G401 (cell line): ENCODE data around the gene BAIAP2L1. TPM values are rescaled to one million over a fixed set of nuclear protein-coding genes. Genes with fewer than 3 reads are reported as not detected.
"Not testable (repeated sequence)": the region's sequence is repeated elsewhere in the genome, so short reads cannot be mapped to it uniquely, and the experiment has no call there.

Experiments
- DNase-seq: peaks from one replicate; pipeline ENCODE4 v3.0.0-alpha.2; 2015; ENCODE audit warnings: low spot score
- in situ Hi-C: cut with HindIII; loops from 2 replicates; pipeline ENCODE4 v1.10.0; 2016; ENCODE audit warnings: low sequenced_read_pairs, mixed read lengths
- total RNA-seq: library from RNA; depleted of rRNA; stranded (reverse); fragments of >200 nt; shearing (Covaris generic); gene quantifications from 2 replicates; pipeline ENCODE4 v1.2.3, GENCODE V29; 2014; rRNA removed

BAIAP2L1 gene, protein sequence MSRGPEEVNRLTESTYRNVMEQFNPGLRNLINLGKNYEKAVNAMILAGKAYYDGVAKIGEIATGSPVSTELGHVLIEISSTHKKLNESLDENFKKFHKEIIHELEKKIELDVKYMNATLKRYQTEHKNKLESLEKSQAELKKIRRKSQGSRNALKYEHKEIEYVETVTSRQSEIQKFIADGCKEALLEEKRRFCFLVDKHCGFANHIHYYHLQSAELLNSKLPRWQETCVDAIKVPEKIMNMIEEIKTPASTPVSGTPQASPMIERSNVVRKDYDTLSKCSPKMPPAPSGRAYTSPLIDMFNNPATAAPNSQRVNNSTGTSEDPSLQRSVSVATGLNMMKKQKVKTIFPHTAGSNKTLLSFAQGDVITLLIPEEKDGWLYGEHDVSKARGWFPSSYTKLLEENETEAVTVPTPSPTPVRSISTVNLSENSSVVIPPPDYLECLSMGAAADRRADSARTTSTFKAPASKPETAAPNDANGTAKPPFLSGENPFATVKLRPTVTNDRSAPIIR
- 18.8 and 23.3 TPM in 2 replicates for total RNA-seq

DNA sequence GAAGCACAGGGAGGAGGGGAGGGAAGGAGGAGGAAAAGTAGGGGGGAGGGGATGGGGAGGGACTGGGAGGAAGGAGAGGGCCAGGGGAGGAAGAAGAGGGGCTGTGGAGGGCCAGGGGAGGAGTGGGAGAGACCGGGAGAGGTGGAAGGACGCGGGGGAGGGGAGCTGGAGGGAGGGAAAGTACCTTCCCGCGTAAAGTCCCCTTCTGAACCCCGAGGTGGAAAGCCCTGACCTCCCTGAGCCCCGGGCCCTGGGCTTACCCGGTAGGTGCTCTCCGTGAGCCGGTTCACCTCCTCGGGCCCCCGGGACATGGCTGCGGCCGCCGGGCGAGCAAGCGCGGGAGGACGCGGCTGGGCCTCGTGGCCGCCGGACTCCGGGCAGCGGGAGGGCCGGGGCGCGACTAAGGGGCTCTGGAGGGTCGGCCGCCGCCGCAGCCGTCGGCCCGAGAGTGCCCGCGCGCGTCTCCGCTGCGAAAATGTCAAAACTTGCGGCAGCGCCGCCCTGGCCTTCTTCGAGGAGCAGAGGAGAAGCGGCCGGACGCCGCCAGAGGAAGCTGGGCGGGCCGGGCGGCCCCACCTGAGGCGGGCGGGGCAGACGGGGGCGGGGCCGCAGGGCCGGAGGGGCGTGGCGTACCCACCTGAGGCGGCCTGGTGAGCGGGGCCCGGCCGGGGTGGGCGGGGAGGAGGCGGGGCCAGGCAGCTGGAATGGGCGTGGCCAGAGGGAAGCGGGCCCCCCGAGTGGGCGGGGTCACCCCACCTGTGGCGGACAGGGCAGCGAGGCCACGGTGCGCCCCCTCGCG is at the start of gene BAIAP2L1:
Gene BAIAP2L1, minus strand, starts transcription at position 549 of the 799 bp plus-strand sequence. Its CDS starts 238 bp downstream, at position 311.
- in situ Hi-C loops: loop anchor here (5.0 kb wide), 1 partner anchor 108 kb away; no protein-coding TSS in a partner anchor
- peak; percentile 40 for DNase-seq

DNA sequence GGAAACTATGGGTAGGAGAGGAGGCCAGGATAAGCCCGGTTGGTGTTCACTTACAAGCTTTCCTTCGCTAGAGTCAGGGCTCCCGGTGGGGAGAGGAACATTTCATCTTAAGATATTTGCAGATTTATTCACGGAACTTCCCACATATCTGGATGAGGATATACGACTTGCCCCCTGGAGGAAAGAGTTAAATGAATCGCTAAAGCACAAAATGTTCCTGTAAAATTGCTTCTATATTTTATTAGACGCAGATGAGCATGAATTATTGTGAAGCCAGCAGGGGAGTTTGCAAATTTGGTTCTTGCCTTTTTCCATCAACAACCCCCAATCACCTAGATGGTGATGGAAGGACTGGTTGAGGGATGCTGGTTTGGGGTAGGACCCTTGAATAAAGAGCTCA is 47.9 kb upstream of the BAIAP2L1 start:
- in situ Hi-C loops: no loop called here
- DNase-seq: no peak

DNA sequence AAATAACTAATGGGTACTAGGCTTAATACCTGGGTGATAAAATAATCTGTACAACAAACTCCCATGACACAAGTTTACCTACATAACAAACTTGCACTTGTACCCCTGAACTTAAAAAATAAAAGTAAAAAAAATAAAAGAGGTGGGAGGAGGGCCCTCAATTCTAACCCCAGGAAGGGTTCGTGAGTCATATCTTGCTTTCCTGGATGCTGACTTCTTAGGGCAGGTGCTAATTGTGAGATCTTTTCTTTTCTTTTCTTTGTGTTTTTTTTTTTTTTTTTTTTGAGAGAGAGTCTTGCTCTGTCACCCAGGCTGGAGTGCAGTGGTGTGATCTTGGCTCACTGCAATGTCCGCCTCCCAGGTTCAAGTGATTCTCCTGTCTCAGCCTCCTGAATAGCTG is 40.1 kb upstream of the BAIAP2L1 start:
- in situ Hi-C loops, DNase-seq: not testable (repeated sequence)

DNA sequence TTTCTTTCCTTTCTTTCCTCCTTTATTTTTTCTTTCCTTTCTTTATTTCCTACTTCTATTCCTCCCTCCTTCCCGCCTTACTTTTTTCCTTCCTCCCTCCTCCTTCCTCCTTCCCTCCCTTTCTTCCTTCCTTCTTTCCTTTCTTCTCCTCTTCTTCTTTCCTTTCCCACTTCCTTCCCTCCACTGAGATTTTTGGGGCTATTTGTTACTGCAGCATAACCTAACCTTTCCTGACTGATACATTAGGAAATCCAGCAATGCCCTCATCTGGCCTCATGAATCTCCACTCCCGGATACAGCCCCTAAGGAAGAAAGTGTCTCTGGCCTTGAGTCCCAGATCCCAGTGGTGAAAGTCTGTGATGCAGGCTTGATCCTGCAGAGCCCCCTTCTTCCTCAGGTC is 38.6 kb upstream of the BAIAP2L1 start:
- no peak for DNase-seq
- in situ Hi-C loops: no loop called here

DNA sequence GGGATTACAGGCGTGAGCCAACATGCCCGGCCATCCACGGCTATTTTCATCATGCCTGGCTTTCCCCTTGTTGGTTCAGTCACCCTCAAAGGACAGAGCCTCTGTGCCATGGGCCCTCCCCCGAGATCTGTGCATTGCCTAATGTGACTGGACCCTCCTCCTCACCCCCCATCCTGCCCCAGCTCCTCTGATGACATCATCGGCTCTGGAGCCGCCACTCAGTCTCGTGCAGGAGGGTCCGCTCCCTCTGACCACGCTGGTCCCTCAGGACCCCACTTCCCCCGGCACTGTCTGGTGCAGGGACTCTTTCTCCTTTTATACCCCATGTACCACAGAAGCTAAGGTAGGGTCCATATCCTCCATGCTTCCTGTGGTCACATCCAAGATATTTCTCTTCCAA is 33.2 kb upstream of the BAIAP2L1 start:
- in situ Hi-C loops: no loop called here
- DNase-seq: no peak

DNA sequence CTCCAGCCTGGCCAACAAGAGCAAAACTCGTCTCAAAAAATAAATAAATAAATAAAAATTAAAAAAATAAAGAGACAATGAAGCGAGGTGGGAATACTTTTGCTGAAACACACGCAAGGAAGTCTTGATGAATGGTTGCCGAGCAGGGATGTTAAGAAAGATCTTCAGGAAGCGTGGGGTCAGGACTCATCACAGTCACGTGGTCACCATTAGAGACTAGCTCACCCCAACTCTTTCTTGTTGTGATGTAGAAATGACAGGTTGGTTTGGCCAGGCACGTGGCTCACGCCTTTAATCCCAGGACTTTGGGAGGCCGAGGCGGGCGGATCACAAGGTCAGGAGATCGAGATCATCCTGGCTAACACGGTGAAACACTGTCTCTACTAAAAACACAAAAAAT is 28.9 kb upstream of the BAIAP2L1 start:
- in situ Hi-C loops: no loop called here

DNA sequence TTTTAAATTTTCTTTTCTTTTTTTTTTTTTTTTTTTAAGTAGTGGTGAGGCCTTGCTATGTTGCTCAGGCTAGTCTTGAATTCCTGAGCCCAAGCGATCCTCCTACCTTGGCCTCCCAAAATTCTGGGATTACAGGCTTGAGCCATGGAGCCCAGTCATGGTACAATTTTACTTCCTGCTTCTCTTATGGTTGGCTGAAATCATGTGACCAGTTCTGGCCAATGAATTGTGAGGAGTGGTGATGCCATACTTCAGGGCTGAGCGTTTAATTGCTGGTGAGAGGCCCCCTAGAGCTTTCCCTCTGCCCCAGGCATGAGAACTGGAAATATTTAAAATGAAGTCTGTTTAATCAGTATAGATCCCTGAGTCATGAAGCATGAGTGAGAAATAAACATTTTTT is 22.2 kb upstream of the BAIAP2L1 start:
- no peak for DNase-seq
- in situ Hi-C loops: no loop called here

More for the DNA sequence above, 28.9 kb upstream of the BAIAP2L1 start:
- DNase-seq: no peak

DNA sequence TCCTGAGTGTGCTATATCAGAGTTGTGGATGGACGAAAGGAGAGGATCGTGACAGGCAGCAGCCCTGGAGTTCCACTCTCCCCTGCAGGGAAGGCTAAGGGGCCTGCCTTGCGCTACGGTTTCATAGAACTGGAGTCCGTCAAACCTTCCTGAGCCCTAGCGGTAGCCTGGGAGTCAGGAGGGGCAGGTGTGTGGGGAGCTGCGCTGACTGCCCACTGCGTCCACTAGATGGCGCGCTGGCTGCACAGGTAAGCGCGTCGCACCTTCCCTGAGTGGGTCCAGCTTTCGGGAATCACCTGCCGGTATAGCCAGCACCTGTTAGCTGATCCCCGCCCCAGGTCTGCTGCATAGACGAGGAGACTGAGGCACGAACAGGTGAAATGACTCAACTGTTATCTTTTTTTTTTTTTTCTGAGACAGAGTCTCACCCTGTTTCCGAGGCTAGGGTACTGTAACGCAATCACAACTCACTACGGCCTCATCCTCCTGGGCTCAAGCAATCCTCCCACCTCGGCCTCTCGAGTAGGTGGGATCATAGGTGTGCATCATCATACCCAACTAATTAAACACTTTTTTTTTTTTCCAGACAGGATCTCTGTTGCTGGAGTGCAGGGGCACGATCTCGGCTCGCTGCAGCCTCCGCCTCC is 20.2 kb upstream of the BAIAP2L1 start:
- peak; percentile 56 for DNase-seq
- in situ Hi-C loops: no loop called here

DNA sequence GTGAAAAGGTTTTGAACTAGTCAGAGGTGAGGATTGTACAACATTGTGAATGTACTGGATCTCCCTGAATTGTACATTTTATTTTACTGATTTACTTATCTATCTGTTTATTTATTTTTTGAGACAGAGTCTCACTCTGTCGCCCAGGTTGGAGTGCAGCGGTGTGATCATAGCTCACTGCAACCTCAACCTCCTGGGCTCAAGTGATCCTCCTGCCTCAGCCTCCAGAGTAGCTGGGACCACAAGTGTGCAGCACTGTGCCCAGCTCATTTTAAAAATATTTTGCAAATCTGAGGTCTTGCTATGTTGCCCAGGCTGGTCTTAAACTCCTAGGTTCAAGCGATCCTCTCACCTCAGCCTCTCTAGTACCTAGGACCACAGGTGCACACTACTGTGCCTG is 19.1 kb upstream of the BAIAP2L1 start:
- DNase-seq, in situ Hi-C loops: not testable (repeated sequence)

DNA sequence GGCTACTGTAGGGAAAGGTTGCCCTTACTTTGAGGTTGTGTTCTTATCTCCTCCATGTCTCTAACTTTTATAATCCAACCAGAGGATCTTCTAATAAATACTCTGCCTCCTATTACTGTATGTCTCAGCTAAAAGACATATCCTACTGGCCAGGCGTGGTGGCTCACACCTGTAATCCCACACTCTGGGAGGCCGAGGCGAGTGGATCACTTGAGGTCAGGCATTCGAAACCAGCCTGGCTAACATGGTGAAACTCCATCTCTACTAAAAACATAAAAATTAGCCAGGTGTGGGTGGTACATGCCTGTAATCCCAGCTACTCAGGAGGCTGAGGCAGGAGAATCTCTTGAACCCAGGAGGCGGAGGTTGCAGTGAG is 18.4 kb upstream of the BAIAP2L1 start:
- in situ Hi-C loops, DNase-seq: not testable (repeated sequence)

DNA sequence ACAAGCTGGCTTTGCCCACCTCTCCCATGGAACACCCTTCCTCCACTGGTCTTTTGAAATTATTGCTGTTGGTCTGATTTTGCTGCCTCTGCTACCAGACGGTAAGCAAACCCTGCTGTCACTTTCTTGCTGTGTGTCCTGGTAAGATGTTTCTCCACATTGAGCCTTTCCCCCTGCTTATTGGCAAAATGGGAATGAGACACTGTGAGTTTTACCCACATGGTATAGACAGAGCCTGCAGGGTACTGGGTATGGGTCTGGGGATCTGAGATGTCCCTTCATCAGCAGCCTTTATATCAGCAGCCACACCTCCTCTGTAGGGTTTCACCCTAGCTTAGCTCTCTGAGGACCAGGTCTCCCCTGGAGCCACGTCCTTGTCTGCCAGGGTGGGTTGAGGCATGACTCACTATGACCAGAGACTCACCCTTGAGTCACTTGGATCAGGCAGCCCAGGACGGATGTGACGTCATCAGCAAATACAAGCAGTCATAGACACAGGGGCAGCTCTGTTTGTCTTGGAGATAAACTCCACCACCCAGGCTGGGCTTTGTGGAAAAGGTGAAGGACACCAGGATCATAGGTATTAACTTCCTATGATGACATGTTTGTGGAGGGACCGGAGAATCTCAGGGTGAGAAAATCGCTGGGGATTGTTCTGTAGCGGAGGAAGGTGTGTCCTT is 17.9 kb upstream of the BAIAP2L1 start:
- no peak for DNase-seq
- in situ Hi-C loops: no loop called here

DNA sequence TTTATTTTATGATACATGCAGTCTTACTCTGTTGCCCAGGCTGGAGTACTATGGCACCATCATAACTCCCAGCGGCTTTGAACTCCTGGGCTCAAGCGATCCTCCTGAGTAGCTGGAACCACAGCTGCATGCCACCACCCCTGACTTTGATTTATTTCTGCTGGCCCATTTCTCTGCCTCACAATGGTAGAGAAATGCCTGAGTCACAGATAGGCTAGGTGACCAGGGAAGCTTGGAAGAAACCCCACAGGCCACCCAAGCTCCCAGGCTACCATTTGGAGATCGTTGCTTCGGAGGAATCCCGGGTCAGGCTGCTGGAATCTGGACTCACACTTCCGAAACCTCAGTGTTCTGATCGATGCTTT is 17.4 kb upstream of the BAIAP2L1 start:
- no peak for DNase-seq
- in situ Hi-C loops: no loop called here

DNA sequence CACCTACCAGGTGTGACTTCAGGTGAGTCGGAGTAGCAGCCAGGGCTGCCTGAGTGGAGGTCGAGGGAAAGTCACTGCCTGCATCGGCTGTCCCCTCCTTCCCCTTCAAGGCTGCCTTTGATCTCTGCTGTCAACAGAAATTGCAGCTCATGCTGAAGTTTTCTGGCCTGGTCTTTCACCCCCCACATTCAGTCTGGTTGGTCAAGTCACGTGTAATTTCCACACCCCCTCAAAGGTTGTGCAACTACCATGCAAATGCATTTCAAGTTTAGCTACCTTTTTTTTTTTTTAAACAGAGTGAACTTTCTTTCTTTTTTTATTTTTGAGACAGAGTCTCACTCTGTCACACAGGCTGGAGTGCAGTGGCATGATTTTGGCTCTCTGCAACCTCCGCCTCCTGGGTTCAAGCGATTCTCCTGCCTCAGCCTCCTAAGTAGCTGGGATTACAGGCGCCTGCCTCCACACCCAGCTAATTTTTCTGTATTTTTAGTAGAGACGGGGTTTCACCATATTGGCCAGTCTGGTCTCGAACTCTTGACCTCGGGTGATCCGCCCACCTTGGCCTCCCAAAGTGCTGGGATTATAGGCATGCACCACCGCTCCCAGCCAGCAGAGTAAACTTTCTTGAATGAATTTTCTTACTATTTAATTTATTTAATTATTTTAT is 16.8 kb upstream of the BAIAP2L1 start:
- DNase-seq, in situ Hi-C loops: not testable (repeated sequence)

DNA sequence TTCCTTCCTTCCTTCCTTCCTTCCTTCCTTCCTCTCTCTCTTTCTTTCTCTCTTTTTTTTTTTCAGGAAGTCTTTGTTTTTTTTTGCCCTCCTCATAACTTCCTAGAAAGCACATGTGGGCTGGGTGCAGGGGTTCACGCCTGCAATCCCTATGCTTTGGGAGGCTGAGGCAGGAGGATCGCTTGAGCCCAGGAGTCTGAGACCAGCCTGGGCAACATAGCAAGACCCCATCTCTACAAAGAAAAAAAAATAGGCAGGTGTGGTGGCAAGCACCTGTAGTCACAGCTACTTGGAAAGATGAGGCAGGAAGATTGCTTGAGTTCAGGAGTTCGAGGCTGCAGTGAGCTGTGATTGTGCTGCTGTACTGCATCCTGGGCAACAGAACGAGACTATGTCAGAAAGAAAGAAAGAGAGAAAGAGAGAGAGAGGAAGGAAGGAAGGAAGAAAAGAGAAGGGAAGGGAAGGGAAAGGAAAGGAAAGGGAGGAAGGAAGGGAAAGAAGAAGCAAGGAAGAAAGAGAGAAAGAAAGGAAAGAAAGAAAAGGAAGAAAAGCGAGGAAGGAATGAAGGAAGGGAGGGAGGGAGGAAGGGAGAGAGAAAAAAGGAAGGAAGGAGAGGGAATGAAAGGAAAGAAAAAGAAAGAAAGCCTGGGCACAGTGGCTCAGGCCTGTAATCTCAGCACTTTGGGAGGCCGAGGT is 13.5 kb upstream of the BAIAP2L1 start:
- in situ Hi-C loops: no loop called here
- no peak for DNase-seq

DNA sequence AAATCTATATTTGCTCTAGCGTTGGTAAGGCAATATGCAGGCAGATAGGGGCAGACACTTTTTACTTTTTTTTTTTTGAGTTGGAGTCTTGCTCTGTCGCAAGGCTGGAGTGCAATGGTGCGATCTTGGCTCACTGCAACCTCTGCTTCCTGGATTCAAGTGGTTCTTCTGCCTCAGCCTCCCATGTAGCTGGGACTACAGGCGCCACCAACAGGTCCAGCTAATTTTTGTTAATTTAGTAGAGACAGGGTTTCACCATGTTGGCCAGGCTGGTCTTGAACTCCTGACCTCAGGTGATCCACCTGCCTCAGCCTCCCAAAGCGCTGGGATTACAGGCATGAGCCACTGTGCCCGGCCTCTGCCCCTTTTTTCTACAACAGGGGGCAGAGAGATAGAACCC is 12.8 kb upstream of the BAIAP2L1 start:
- DNase-seq, in situ Hi-C loops: not testable (repeated sequence)

DNA sequence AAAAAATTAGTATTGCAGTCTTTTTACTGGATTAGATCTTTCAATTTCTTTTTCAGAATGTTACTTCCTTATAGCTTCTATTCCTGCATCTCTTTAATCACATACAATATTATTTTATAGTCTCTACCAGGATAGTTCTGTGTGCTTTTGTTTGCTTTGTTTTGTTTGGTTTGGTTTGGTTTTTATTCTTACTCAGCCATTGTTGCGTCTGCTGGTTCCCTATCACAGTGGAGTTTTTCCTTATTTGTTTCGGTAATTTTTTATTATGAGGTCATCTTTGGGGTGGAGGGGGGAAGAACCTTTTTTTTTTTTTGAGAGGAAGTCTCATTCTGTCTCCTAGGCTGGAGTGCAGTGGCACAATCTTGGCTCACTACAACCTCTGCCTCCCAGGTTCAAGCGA is 9.0 kb upstream of the BAIAP2L1 start:
- no peak for DNase-seq
- in situ Hi-C loops: no loop called here

DNA sequence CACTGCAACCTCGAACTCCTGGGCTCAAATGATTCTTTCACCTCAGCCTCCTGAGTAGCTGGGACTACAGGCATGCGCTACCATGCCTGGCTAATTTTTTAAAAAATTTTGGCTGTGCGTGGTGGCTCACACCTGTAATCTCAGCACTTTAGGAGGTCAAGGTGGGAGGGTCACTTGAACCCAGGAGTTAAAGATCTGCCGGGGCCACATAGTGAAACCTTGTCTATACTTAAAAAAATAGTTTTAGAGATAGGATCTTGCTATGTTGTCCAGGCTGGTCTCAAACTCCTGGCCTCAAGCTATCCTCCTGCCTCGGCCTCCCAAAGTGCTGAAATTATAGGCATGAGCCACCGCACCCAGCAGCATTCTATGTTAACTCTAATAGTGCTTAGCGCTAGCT is 7.3 kb upstream of the BAIAP2L1 start:
- in situ Hi-C loops, DNase-seq: not testable (repeated sequence)

DNA sequence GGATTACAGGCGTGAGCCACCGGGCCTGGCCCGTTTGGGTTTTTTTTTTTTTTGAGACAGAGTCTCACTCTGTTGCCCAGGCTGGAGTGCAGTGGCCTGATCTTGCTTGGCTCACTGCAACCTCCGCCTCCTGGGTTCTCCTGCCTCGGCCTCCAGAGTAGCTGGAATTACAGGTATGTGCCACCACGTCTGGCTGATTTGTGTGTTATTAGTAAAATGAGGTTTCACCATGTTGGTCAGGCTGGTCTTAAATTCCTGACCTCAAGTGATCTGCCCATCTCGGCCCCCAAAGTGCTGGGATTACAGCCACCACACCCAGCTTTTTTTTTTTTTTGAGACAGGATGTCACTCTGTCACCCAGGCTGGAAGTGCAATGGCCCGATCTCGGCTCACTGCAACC is 5.9 kb upstream of the BAIAP2L1 start:
- DNase-seq: no peak
- in situ Hi-C loops: no loop called here
